Measurements from ENCODE around the gene ATF6.

ATF6 gene

DNA sequence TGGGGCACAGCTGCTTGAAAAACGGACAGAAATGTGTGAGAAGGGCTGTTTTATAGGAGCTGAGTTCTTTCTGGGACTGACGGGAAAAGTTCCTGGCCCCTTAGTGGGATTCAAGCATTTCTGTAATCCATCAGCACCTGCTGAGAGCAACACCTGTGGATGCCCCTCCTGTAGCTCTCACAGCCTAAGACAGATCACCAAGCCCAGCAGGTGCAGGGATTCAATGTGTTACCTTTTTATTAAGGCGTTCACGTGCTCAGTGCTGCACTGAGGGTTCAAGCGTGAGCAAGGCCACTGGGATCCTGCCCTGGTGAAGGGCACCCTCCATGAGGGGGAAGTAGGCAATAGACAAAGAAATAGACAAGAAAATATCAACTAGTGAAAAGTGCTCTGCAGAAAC is 242.7 kb downstream of the ATF6 start:
- DNase-seq: no peak

DNA sequence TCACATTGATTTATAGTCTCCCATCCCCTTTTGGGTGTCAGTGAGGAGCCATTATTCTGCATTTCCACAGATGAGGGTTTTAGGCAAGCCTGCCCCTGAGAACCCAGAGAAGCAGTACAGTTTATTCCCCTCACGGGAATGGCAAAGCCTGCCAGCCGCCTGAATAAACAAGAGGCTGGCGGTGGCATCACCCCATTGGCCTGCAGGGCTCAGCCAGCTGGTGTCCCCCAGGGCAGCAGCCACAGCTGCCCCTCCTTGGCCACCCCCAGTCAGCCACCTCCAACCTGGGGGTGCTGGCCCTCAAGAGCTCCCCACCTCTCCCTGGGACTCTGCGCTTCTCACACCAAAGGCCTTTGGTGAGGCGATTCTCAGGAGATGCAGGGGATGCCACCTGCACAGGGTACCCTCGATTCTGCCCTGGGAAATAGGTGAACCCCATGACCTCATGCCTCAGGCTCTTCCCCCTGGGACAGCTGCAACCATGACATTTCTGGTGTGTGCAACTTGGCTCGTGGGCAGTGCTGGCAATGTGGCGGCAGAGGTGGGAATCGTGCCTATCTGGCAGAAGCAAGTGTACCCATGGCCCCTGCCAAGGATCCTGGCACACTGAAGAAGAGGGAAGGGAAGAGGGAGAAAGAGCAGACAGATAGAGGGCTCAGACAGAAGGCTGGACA is 243.5 kb downstream of the ATF6 start:
- DNase-seq: no peak

DNA sequence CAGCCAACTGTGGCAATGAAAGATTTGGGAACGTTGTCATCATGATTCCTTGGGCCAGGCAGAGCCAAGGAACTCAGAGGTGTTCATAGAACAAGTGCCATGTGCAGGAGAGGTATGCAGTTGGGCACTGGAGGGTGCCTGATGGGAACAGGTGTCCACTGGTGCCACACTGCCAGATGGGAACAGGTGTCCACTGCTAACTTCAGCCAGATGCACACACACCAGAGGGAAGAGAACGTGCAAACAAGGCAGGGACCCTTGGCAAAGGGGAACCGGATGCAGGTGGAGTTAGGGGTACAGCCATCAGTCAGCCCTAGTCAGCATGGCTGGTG is 244.0 kb downstream of the ATF6 start:
- DNase-seq: no peak

DNA sequence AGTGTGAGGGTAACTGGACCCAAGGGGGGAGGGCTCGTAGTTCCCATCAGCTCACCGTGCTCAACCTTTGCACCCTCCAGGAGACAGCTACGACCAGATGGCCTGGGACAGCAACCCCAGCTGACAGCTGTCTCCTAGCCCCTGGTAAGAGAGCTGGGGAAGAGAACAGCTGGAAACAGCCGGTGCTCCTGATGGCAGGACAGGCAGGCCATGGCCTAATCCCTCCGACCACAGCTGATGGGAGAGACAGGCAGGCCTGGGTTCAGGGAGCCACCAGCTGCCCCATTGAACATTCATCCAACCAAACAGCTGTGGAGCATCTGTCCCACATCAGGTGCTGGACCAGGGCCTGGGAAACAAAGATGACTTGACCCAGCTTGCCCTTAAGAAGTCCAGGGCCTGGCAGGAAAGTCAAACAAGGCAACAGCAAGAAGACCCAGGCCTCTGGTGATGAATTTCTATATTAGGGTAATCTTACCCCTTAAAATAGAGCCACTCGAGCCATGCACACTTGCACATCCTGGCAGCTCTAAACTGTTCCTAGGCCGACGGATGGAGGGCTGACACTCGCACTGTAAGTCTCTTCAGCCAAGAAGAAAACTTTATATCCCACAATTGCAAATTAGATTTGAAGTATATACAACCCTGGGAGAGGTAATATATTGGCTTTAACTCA is 245.4 kb downstream of the ATF6 start:
- no peak for DNase-seq

GRCh38 chr1:162013289-162013688 is 247.2 kb downstream of the ATF6 start:
- no peak for DNase-seq
